IMR-90 (cell line): Measurements from ENCODE around the gene DCAF12L1. TPM values are rescaled to one million over a fixed set of nuclear protein-coding genes. Genes with fewer than 3 reads are reported as not detected.

ENCODE experiments used
- ATAC-seq: fragments of 200-7000 bp; cut with Tn5 transposase; 2 replicates; pipeline ENCODE4 v1.9.1; 2020; ENCODE audit warnings: low read depth, mild to moderate bottlenecking, moderate library complexity
- Bru-seq: library from RNA; stranded (reverse); fragments of 400-500 nt; gene quantifications from one replicate; lab custom pipeline; 2021; lab: Mats Ljungman, UMichigan
- BruChase-seq, 2 experiments: library from RNA; stranded (reverse); fragments of 400-500 nt; gene quantifications; one replicate each; lab custom pipeline; 2021; lab: Mats Ljungman, UMichigan
- BruUV-seq: library from RNA; stranded (reverse); fragments of 400-500 nt; replicated peaks from 2 replicates; lab custom pipeline; 2021; lab: Mats Ljungman, UMichigan
- CTCF ChIA-PET: fragments of 300-600 bp; formaldehyde crosslinking; extraction: SDS; loops from one replicate; lab custom pipeline; 2021; ENCODE audit warnings: antibody characterized with exemption; lab: Yijun Ruan, JAX
- POLR2A ChIA-PET: fragments of 300-600 bp; sonication (Branson Sonifier 250); formaldehyde crosslinking; loops from one replicate; lab custom pipeline; 2022; ENCODE audit warnings: antibody characterized with exemption; ENCODE audit not compliant: unreplicated experiment; lab: Charles Lee
- DNase-seq: peaks from one replicate; pipeline ENCODE4 v3.0.0; 2013
- H2AFZ ChIP-seq: replicated peaks from 2 replicates; pipeline ENCODE3; 2013; ENCODE audit warnings: low read length, mild to moderate bottlenecking; ENCODE audit not compliant: poor library complexity
- H2AK5ac ChIP-seq: 2 replicates; pipeline ENCODE4 v1.6.1; 2013; ENCODE audit warnings: low read depth, low read length, inconsistent platforms
- H2AK9ac ChIP-seq: replicated peaks from 2 replicates; pipeline ENCODE3; 2013; ENCODE audit warnings: mild to moderate bottlenecking, low read depth, low read length, moderate library complexity; ENCODE audit not compliant: poor library complexity
- H2BK120ac ChIP-seq: 2 replicates; pipeline ENCODE4 v1.6.1; 2013; ENCODE audit warnings: low read depth, low read length, inconsistent platforms
- H2BK15ac ChIP-seq: 3 replicates; pipeline ENCODE4 v1.6.1; 2013; ENCODE audit warnings: low read depth, low read length, inconsistent platforms
- H2BK20ac ChIP-seq: 2 replicates; pipeline ENCODE4 v1.6.1; 2013; ENCODE audit warnings: low read depth, mild to moderate bottlenecking, inconsistent platforms, low read length, moderate library complexity
- H2BK5ac ChIP-seq: 2 replicates; pipeline ENCODE4 v1.6.1; 2013; ENCODE audit warnings: mild to moderate bottlenecking, low read depth, low read length, inconsistent platforms; ENCODE audit not compliant: poor library complexity, severe bottlenecking
- H3K14ac ChIP-seq: replicated peaks from 2 replicates; pipeline ENCODE4 v1.6.1; 2013; ENCODE audit warnings: low read depth, low read length, inconsistent platforms
- H3K18ac ChIP-seq: 2 replicates; pipeline ENCODE4 v1.6.1; 2013; ENCODE audit warnings: low read depth, low read length, control low read depth
- H3K23ac ChIP-seq: 2 replicates; pipeline ENCODE4 v1.6.1; 2013; ENCODE audit warnings: low read depth, low read length, inconsistent platforms
- H3K27ac ChIP-seq: 2 replicates; pipeline ENCODE4 v1.5.1; 2013; ENCODE audit warnings: mild to moderate bottlenecking, control low read depth, low read length; ENCODE audit not compliant: insufficient read depth
- H3K27me3 ChIP-seq: 2 replicates; pipeline ENCODE4 v1.6.1; 2013; ENCODE audit warnings: low read length; ENCODE audit not compliant: control insufficient read depth, insufficient read depth
- H3K36me3 ChIP-seq: 2 replicates; pipeline ENCODE4 v1.6.1; 2013; ENCODE audit warnings: low read length, mixed read lengths; ENCODE audit not compliant: control insufficient read depth, insufficient read depth
- H3K4ac ChIP-seq: 2 replicates; pipeline ENCODE4 v1.6.1; 2013; ENCODE audit warnings: low read depth, low read length, inconsistent platforms
- H3K4me1 ChIP-seq: 2 replicates; pipeline ENCODE4 v1.6.1; 2013; ENCODE audit warnings: low read length, mixed read lengths; ENCODE audit not compliant: control insufficient read depth, insufficient read depth
- H3K4me2 ChIP-seq: 2 replicates; pipeline ENCODE4 v1.6.1; 2013; ENCODE audit warnings: low read depth, mild to moderate bottlenecking, control low read depth, low read length, moderate library complexity
- H3K4me3 ChIP-seq: 2 replicates; pipeline ENCODE4 v1.5.1; 2013; ENCODE audit warnings: low read depth, mild to moderate bottlenecking, control low read depth, low read length, moderate library complexity; ENCODE audit not compliant: insufficient read depth
- H3K56ac ChIP-seq: 2 replicates; pipeline ENCODE4 v1.6.1; 2013; ENCODE audit warnings: low read length, inconsistent platforms; ENCODE audit not compliant: insufficient read depth; ENCODE audit errors: extremely low read depth
- H3K79me1 ChIP-seq, 2 experiments: 2 replicates each; pipeline ENCODE4 v1.6.1; 2013; ENCODE audit warnings: low read length in 2 of 2, inconsistent platforms in 1 of 2, low read depth in 1 of 2
- H3K9ac ChIP-seq: 2 replicates; pipeline ENCODE4 v1.6.1; 2013; ENCODE audit warnings: low read depth, low read length, control low read depth
- H3K9me1 ChIP-seq: 2 replicates; pipeline ENCODE4 v1.6.1; 2013; ENCODE audit warnings: low read length, inconsistent platforms; ENCODE audit not compliant: insufficient read depth
- H3K9me3 ChIP-seq: 2 replicates; pipeline ENCODE4 v1.6.1; 2013; ENCODE audit warnings: low read length; ENCODE audit not compliant: control insufficient read depth, insufficient read depth
- H4K20me1 ChIP-seq: 2 replicates; pipeline ENCODE4 v1.6.1; 2013; ENCODE audit warnings: low read length, inconsistent platforms; ENCODE audit not compliant: insufficient read depth
- H4K5ac ChIP-seq: 2 replicates; pipeline ENCODE4 v1.6.1; 2013; ENCODE audit warnings: mild to moderate bottlenecking, low read depth, low read length, control low read depth
- H4K8ac ChIP-seq, 2 experiments: 2 replicates each; pipeline ENCODE4 v1.6.1; 2013; ENCODE audit warnings: low read depth in 2 of 2, low read length in 2 of 2, control low read depth in 1 of 2, inconsistent platforms in 1 of 2
- H4K91ac ChIP-seq: 2 replicates; pipeline ENCODE4 v1.6.1; 2013; ENCODE audit warnings: low read depth, low read length, inconsistent platforms; ENCODE audit not compliant: insufficient read depth
- MAFK ChIP-seq: IDR thresholded peaks from 2 replicates; pipeline ENCODE4 v1.6.1; 2012; ENCODE audit warnings: low read depth, low read length, improper control_type of control experiment
- WGBS, 2 experiments: methylation state at CpG; one replicate each; pipeline versions ENCODE4 v1.1.5 to v1.1.7; 2013; ENCODE audit warnings: missing lambda C conversion rate in 2 of 2; ENCODE audit not compliant: insufficient read length in 1 of 2; ENCODE audit errors: extremely low coverage in 2 of 2; 5-methylcytosine and 5-hydroxymethylcytosine counted together
- dilution Hi-C: fragments of 300-500 bp; cut with HindIII; formaldehyde crosslinking; loops from one replicate; pipeline ENCODE4 v1.14.3; 2018; ENCODE audit warnings: low sequenced_read_pairs; ENCODE audit not compliant: unreplicated experiment
- in situ Hi-C: fragments of 300-500 bp; cut with MboI; formaldehyde crosslinking; loops from 3 replicates; pipeline ENCODE4 v1.14.3; 2019; ENCODE audit warnings: low sequenced_read_pairs, inconsistent platforms, mixed read lengths
- intact Hi-C: fragments of 100-400 bp; cut with micrococcal nuclease; formaldehyde crosslinking; loops from 2 replicates; pipeline ENCODE4 v1.10.0; 2022
- long read RNA-seq: library from polyadenylated mRNA; unstranded; transcript quantifications from one replicate; pipeline ENCODE4 v2.0.0, GENCODE V29; 2021; ENCODE audit not compliant: unreplicated experiment
- polyA plus RNA-seq, 3 experiments: library from polyadenylated mRNA; depleted of rRNA; stranded (reverse); fragments of >200 nt; gene quantifications; 2 replicates each; pipeline ENCODE4 v1.2.3, GENCODE V29; 2012; ENCODE audit warnings: low replicate concordance in 1 of 3
- total RNA-seq: library from RNA; depleted of rRNA; stranded (reverse); fragments of >200 nt; gene quantifications from 2 replicates; pipeline ENCODE4 v1.2.3, GENCODE V29; 2012; rRNA removed

DCAF12L1 gene
- total RNA-seq: not detected in 2 replicates
- not detected in 2 replicates for polyA plus RNA-seq (2012; rRNA removed)
- polyA plus RNA-seq (2012; cell fraction: cytosol; rRNA removed): not detected in 2 replicates
- polyA plus RNA-seq (2012; cell fraction: nucleus; rRNA removed; ENCODE audit: low replicate concordance): not detected in 2 replicates
- not detected for Bru-seq, nascent RNA
- BruChase-seq, experiment 1, labeled RNA remaining after a 6-hour chase: not detected
- not detected for BruChase-seq, experiment 2, labeled RNA remaining after a 2-hour chase
- long read RNA-seq: 0 reads

- CTCF ChIA-PET: no interaction called here
Observed at GRCh38 chrX:126552313-126553022, at the start of gene DCAF12L1. Gene DCAF12L1 (minus strand): TSS chrX:126552814. CDS start chrX:126552608, 206 bp downstream.

More at GRCh38 chrX:126552313-126553022, at the start of gene DCAF12L1:
- H3K56ac ChIP-seq: no peak within 1 kb of the TSS
- intact Hi-C loops (no loop called here), dilution Hi-C loops (no loop called here), in situ Hi-C loops (no loop called here)
- no peak for DNase-seq
- H3K27me3 ChIP-seq: no peaks in the 10 kb centered on the region
- POLR2A ChIA-PET: no interaction called here
- H3K27ac ChIP-seq: no peak within 1 kb of the TSS
- H3K79me1 ChIP-seq: no peaks in the 10 kb centered on the region
- H3K18ac ChIP-seq: no peak within 1 kb of the TSS
- H4K91ac ChIP-seq: no peak within 1 kb of the TSS
- no peak within 1 kb of the TSS for H3K14ac ChIP-seq
- no peak within 1 kb of the TSS for H4K5ac ChIP-seq
- no peak within 1 kb of the TSS for H2BK5ac ChIP-seq
- H2BK120ac ChIP-seq: no peak within 1 kb of the TSS
- H3K9me3 ChIP-seq: no peaks in the 10 kb centered on the region; the same call in 1 of the 2 replicates
- no peak for ATAC-seq
- no peak for TF ChIP-seq MAFK
- no peaks in the 10 kb centered on the region for H3K36me3 ChIP-seq
- H3K9ac ChIP-seq: no peak within 1 kb of the TSS
- H3K4me2 ChIP-seq: no peak within 1 kb of the TSS
- no peaks in the 10 kb centered on the region for H3K4me1 ChIP-seq
- no peak within 1 kb of the TSS for H3K23ac ChIP-seq
- H3K4ac ChIP-seq: no peak within 1 kb of the TSS
- no peaks in the 10 kb centered on the region for H4K20me1 ChIP-seq
- WGBS, 2 experiments: 40% methylated on average over 20 of the region's 83 CpGs; no CpG with 5 or more reads in 1 of the 2 experiments
- H2BK15ac ChIP-seq: no peak within 1 kb of the TSS
- H2AK9ac ChIP-seq: no peak within 1 kb of the TSS
- H2BK20ac ChIP-seq: no peak within 1 kb of the TSS
- no peak within 1 kb of the TSS for H2AFZ ChIP-seq
- H2AK5ac ChIP-seq: no peak within 1 kb of the TSS
- H3K4me3 ChIP-seq: no peak within 1 kb of the TSS
- H4K8ac ChIP-seq: no peak within 1 kb of the TSS
- H3K9me1 ChIP-seq: no peaks in the 10 kb centered on the region
- BruUV-seq: no TSS peak
